HepG2 (cell line): Measurements from ENCODE around the gene TRIM48.

Source experiments
- DNMT1 ChIP-seq: sonication (generic); formaldehyde crosslinking; IDR thresholded peaks from 2 replicates; pipeline ENCODE4 v1.5.1; 2020; ENCODE audit warnings: mild to moderate bottlenecking, missing genetic modification reagents
- ERF ChIP-seq: IDR thresholded peaks from 2 replicates; pipeline ENCODE4 v1.6.1; 2018; ENCODE audit warnings: missing biosample characterization, missing genetic modification reagents
- KLF15 ChIP-seq: sonication (generic); formaldehyde crosslinking; IDR thresholded peaks from 2 replicates; pipeline ENCODE4 v1.8.1; 2023; ENCODE audit warnings: borderline replicate concordance, mild to moderate bottlenecking, inconsistent platforms, missing genetic modification reagents, mixed read lengths
- POLR2A ChIP-seq, 2 experiments: IDR thresholded peaks; 2 replicates each; pipeline ENCODE4 v1.6.1; 2011; ENCODE audit warnings: low read depth in 2 of 2, low read length in 2 of 2, mild to moderate bottlenecking in 1 of 2, moderate library complexity in 1 of 2; ENCODE audit not compliant: insufficient read depth in 1 of 2
- RFX5 ChIP-seq: IDR thresholded peaks from 2 replicates; pipeline ENCODE4 v1.6.1; 2011; ENCODE audit warnings: low read depth, low read length, improper control_type of control experiment
- SMC3 ChIP-seq: IDR thresholded peaks from 2 replicates; pipeline ENCODE4 v1.6.1; 2011; ENCODE audit warnings: low read length, improper control_type of control experiment
- TAF15 ChIP-seq: fragments of 200-400 bp; formaldehyde crosslinking; IDR thresholded peaks from one replicate; pipeline ENCODE4 v1.6.1; 2018; ENCODE audit warnings: mild to moderate bottlenecking, low read depth, low read length; ENCODE audit not compliant: poor library complexity, severe bottlenecking
- ZEB1 ChIP-seq: IDR thresholded peaks from 2 replicates; pipeline ENCODE4 v1.6.1; 2012; ENCODE audit warnings: mild to moderate bottlenecking, low read depth, inconsistent platforms; ENCODE audit not compliant: insufficient replicate concordance
- ZNF274 ChIP-seq: sonication (generic); formaldehyde crosslinking; IDR thresholded peaks from 2 replicates; pipeline ENCODE4 v1.5.1; 2020; ENCODE audit warnings: mild to moderate bottlenecking, missing genetic modification reagents
- ZNF549 ChIP-seq: sonication (generic); formaldehyde crosslinking; IDR thresholded peaks from 2 replicates; pipeline ENCODE4 v1.5.0; 2020; ENCODE audit warnings: missing genetic modification reagents
- TF ChIP-seq, protein P1 (sequence below): sonication (generic); formaldehyde crosslinking; IDR thresholded peaks from 2 replicates; pipeline ENCODE4 v1.8.1; 2023; ENCODE audit warnings: missing genetic modification reagents, inconsistent platforms, borderline replicate concordance
- TF ChIP-seq, protein P2 (sequence below): sonication (generic); formaldehyde crosslinking; IDR thresholded peaks from 2 replicates; pipeline ENCODE4 v1.5.0; 2020; ENCODE audit warnings: mild to moderate bottlenecking, missing genetic modification reagents, moderate library complexity
- TF ChIP-seq, protein P3 (sequence below): sonication (generic); formaldehyde crosslinking; IDR thresholded peaks from 2 replicates; pipeline ENCODE4 v1.8.0; 2022; ENCODE audit warnings: mild to moderate bottlenecking, missing genetic modification reagents, moderate library complexity

DNA sequence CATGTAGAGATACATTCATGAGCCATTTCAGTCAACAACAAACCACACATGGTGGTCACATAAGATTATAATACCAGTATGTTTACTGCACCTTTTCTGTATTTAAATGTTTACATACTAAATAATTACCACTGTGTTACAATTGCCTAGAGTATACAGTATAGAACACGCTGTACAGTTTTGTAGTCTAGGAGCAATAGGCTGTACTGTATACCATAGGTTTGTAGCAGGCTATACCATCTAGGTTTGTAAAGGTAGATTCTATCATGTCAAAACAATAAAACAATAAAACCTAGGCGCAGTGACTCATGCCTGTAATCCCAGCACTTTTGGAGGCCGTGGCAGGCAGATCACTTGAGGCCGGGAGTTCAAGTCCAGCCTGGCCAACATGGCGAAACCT, 1.1 kb downstream of the TRIM48 start:
- TF ChIP-seq, protein P1, sequence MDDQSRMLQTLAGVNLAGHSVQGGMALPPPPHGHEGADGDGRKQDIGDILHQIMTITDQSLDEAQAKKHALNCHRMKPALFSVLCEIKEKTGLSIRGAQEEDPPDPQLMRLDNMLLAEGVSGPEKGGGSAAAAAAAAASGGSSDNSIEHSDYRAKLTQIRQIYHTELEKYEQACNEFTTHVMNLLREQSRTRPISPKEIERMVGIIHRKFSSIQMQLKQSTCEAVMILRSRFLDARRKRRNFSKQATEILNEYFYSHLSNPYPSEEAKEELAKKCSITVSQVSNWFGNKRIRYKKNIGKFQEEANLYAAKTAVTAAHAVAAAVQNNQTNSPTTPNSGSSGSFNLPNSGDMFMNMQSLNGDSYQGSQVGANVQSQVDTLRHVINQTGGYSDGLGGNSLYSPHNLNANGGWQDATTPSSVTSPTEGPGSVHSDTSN (CRISPR knock-in tag): no peak
- TF ChIP-seq SMC3: no peak
- no peak for TF ChIP-seq POLR2A (IDR thresholded peaks at IDR 0.05; ENCODE audit: insufficient read depth in 1 of 2, low read depth in 2 of 2, low read length in 2 of 2)
- TF ChIP-seq, protein P2, sequence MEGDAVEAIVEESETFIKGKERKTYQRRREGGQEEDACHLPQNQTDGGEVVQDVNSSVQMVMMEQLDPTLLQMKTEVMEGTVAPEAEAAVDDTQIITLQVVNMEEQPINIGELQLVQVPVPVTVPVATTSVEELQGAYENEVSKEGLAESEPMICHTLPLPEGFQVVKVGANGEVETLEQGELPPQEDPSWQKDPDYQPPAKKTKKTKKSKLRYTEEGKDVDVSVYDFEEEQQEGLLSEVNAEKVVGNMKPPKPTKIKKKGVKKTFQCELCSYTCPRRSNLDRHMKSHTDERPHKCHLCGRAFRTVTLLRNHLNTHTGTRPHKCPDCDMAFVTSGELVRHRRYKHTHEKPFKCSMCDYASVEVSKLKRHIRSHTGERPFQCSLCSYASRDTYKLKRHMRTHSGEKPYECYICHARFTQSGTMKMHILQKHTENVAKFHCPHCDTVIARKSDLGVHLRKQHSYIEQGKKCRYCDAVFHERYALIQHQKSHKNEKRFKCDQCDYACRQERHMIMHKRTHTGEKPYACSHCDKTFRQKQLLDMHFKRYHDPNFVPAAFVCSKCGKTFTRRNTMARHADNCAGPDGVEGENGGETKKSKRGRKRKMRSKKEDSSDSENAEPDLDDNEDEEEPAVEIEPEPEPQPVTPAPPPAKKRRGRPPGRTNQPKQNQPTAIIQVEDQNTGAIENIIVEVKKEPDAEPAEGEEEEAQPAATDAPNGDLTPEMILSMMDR (CRISPR knock-in tag): no peak
- TF ChIP-seq DNMT1 (CRISPR knock-in tag): no peak
- TF ChIP-seq ERF: no peak
- TF ChIP-seq ZNF549 (CRISPR knock-in tag): no peak
- TF ChIP-seq RFX5: no peak
- TF ChIP-seq KLF15 (CRISPR knock-in tag): no peak
- no peak for TF ChIP-seq TAF15
- TF ChIP-seq, protein P3, sequence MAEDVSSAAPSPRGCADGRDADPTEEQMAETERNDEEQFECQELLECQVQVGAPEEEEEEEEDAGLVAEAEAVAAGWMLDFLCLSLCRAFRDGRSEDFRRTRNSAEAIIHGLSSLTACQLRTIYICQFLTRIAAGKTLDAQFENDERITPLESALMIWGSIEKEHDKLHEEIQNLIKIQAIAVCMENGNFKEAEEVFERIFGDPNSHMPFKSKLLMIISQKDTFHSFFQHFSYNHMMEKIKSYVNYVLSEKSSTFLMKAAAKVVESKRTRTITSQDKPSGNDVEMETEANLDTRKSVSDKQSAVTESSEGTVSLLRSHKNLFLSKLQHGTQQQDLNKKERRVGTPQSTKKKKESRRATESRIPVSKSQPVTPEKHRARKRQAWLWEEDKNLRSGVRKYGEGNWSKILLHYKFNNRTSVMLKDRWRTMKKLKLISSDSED (CRISPR knock-in tag): no peak
- no peak for TF ChIP-seq ZNF274 (CRISPR knock-in tag)
- no peak for TF ChIP-seq ZEB1
